ENCODE measurements around the gene GJC2.

DNA sequence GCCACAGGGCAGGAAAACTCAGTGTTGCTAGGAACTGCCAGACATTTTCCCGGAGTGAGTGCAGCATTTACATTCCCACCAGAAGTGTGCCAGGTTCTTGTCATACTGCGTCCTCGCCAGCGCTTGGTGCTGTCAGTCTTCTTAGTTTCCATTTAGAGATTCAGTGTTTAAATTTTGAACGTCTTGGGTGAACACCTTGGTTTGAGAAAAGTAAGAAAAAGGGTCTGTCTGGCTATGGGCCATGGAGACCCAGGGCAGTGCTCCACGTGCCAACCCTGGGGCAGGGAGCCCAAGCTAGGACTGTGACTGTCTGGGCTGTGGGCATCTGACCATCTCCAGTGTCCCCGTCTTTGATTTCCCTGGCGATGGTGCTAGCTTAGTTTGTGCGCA, 31.9 kb downstream of the GJC2 start:
- TF ChIP-seq CTCF (IDR thresholded peaks at IDR 0.05) (no peak), POLR2A (IDR thresholded peaks at IDR 0.05) (no peak)

All from testis (tissue), 2 donors.